ENCODE results near the gene PPP1R12C.

PPP1R12C gene

DNA sequence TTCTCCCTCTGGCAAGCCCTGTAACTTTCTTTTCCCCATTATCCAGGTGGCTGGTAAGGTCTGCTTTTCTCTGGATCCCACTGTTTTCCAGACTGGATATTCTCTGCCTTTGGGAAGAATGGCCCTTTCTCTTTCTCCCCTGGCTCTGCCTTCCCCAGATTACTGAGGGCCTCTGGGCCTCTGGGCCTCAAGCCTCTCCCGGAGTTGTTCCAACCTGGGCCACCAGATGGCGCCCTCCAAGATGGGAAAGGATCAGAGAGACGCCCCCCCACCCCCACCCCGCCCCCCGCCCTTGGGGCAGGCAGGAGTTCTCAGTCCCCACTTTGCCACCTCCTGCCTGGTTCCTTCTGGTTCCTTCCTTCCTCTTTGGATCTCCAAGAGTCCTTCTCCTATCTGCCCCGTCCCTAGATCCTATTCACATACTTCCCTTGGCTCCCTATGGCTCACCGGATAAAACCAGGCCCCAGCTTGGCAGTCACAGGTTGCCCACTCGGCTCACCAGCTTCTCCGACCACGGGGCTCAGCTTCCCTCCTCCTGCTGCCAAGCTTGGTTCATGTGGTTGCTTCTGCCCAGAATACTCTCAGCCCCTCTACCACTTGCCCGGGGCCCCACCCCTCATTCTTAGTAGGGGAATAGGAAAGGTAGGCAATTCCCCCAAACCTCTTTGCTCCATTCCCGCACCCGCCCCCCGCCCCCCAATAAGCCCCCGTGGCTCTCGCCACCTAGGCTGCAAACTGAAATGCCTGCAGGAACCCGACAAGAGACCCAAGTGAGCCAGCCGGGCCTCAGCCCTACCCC is 28.7 kb downstream of the PPP1R12C start:
- peak; percentile 60 for DNase-seq

GRCh38 chr19:55088021-55088451 is 29.4 kb downstream of the PPP1R12C start:
- no peak for DNase-seq

- DNase-seq, result no peak
Observed at GRCh38 chr19:55087542-55087901, 29.9 kb downstream of the PPP1R12C start.

DNA sequence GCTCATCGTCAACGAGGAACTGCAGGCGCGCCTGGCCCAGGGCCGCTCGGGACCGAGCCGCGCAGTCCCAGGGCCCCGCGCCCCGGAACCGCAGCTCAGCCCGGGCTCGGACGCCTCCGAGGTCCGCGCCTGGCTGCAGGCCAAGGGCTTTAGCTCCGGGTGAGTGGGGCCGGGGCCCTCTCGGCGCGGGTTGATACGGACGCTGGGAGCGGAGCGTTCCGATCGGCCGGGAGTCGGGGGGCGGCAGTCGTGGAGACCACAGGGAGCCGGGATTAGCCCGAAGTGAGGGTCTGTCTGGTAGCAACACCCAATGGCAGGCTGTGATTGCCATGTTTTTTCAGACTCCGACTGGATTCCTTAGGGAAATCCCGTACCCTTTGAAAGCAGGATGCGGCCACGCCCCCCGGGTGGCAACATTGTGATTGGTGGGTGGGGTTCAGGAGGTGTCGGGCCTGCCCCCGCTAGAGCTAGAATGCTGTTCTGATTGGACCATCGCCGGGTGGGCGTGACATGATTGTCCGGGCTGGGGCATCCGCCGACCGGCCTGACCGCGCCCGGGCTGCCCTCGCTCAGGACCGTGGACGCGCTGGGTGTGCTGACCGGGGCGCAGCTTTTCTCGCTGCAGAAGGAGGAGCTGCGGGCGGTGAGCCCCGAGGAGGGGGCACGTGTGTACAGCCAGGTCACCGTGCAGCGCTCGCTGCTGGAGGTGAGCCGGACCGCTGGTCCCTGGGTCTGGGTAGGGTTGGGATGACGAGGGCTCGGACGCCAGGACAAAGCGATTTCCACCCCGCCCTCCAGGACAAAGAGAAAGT is 30.5 kb downstream of the PPP1R12C start:
- DNase-seq, result no peak

- DNase-seq, result no peak
Observed at GRCh38 chr19:55085923-55086715, 31.3 kb downstream of the PPP1R12C start.

- no peak for DNase-seq
Observed at GRCh38 chr19:55084416-55084815, 33.0 kb downstream of the PPP1R12C start.

GRCh38 chr19:55083004-55083850 is 34.2 kb downstream of the PPP1R12C start:
- DNase-seq, result no peak

DNA sequence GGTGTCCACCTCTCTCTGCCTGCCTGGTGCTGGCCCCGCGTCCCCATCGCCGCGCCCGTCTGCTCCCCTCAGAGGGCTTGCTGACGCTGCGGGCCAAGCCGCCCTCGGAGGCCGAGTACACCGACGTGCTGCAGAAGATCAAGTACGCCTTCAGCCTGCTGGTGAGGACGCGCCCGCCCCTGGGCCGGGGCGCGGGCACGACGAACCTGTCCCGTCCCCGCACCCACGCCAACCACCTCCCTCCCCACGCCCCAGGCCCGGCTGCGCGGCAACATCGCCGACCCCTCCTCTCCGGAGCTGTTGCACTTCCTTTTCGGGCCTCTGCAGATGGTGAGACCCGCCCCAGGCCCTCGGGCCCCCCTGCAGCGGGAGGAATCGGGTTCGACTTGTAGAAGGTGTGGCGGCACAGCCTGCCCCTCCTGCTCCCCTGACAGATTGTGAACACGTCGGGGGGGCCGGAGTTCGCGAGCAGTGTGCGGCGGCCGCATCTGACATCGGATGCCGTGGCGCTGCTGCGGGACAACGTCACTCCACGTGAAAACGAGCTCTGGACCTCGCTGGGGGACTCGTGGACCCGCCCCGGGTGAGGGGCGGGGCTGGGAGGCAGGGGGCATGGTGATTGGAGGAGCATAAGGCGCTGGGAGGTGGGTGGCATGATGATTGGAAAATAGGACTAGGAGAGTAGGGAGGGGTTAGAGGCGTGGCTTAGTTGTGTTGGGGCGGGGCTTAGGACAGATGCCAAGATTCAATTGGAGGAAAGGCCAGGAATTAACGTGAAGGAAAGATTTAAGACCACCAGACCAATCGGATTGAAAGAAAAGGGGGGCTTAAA is 35.2 kb downstream of the PPP1R12C start:
- DNase-seq, result no peak

DNA sequence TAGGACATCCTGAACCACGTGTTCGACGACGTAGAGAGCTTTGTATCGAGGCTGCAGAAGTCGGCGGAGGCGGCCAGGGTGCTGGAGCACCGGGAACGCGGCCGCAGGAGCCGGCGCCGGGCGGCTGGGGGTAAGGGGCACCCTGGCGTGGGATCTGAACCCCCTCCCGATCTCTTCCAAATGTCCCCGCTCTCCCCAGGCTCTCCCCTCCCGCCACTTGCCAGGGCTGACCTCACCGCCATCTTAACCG is 35.7 kb downstream of the PPP1R12C start:
- no peak for DNase-seq

GRCh38 chr19:55080968-55081769 is 36.3 kb downstream of the PPP1R12C start:
- DNase-seq, result peak; percentile 90

- peak; percentile 88 for DNase-seq
Observed at GRCh38 chr19:55080121-55080967, 37.1 kb downstream of the PPP1R12C start.

DNA sequence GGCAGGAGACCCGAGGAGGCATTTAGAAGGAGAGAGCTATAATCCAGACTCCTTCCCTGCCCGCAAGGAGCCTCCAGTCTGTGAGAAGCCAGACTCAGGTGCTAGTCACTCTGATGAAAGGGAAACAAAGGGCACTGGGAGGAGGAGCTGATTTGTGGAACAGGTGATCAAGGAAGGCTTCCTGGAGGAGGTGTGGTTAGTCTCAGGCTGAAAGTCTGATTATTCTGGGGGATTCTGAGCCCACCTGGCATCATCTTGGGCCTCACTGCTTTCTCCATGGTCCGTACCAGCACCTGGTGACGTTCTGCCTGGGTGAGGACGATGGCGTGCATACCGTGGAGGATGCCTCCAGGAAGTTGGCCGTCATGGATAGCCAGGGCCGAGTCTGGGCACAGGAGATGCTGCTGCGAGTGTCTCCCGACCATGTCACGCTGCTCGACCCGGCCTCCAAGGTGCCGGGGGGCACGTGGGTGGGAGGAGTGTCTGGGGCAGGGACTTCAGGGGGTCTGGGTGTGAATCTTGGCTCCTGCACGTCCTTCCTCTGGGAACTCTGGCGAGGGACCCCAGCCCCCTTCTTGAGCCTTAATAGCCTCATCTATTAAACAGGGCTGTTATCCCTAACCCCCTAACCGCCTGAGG is 37.9 kb downstream of the PPP1R12C start:
- DNase-seq, result no peak

GRCh38 chr19:55078996-55079395 is 38.4 kb downstream of the PPP1R12C start:
- DNase-seq, result no peak

DNA sequence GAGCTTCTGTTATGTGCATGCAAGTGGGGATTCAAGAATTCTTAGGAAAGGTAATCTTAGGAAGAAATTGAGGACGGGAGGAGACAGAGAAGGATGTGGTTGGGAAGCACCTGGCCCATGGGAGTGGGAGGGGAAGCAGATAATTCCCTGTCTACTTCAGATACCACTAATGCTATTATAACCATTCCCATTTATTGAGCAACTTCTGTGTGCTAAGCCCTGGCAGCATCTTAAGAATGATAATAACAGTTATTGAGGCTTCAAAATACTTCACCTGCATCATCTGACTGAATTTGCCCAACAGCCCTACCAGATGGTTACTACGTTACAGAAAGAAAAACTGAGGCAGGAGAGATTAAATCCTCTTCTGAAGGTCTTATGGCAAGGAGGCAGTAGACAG is 40.3 kb downstream of the PPP1R12C start:
- no peak for DNase-seq

GRCh38 chr19:55076321-55076720 is 41.1 kb downstream of the PPP1R12C start:
- no peak for DNase-seq

DNA sequence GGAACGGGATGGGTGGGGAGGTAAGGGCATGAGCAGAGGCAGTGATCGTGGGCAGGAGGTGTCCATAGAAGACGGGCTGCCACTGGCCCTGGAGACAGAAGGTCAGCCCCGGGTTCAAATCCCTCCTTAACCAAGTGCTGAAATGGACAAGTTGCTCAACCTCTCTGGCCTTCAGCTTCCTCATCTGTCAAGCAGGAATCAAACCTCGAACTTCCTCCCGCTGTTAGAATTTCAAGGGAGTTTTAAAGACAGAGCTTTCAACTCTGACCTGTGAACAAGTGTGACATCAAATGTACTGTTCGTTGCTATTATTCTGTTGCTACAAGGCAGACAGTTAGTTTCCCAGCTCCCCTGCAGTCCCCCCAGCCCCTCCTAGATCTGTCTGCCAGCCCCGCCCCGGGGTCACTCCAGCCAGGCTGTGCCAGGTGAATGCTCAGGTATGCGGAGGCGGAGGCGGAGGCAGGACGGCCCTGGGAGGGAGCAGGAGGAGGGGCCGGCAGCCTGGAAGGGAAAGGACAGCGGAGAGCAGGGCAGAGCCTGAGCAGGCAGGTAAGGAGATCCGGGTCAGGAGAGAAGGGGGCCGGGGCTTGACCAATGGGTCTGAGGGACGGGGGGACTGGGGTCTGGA is 42.0 kb downstream of the PPP1R12C start, which contains the start of gene EPS8L1:
EPS8L1 (plus strand) TSS at position 499 of the 628 bp plus-strand sequence. CDS start 576 bp downstream, outside the sequence.
- DNase-seq, result peak; percentile 92

GRCh38 chr19:55071913-55072312 is 45.5 kb downstream of the PPP1R12C start:
- DNase-seq, result no peak

DNA sequence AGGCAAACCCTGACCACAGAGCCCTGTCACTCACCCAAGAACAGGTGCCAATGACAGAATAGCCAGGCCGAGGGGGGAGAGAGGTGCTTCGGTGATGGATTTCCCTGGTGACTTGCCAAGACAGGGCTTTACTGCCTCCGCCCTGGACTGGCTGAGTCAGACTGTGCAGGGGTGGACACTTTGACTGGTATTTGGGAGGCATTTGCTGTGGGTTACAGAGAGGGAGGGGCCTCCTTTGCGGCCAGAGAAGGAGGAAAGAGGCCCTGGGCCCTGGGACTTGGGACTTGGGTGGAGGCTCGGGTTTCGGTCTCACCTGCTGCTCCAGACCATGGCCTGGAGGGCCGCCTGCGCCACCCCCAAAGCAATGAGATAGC is 46.3 kb downstream of the PPP1R12C start:
- peak; percentile 74 for DNase-seq

Data from MV-4-11 (cell line).